ENCODE results near the gene RAB18. TPM values are rescaled to one million over a fixed set of nuclear protein-coding genes. Genes with fewer than 3 reads are reported as not detected.

Gene RAB18
- total and polyA plus RNA-seq, 11 donors = 28.4 to 145 (median 125) TPM

GRCh38 chr10:27482984-27483956 lies 20.8 kb upstream of the RAB18 start:
- Histone ChIP-seq H3K9me3 (peaks cover 0 to 8% (median 0%) of the 10 kb centered on the region in 12 donors), H3K27me3 (peaks cover 0 to 26% (median 5%) of the 10 kb centered on the region in 9 donors), H3K27ac (no peak overlapping the region), H3K4me3 (no peak overlapping the region), H3K36me3 (no peaks in the 10 kb centered on the region), H3K4me1 (peaks cover 0 to 12% (median 0%) of the 10 kb centered on the region in 12 donors)
- TF ChIP-seq CTCF (IDR thresholded peaks at IDR 0.05) = no peak
- ATAC-seq (no peak), DNase-seq (no peak)
- intact Hi-C loops (cut with DNase I) = no loop called here
- WGBS, 4 donors = 56 to 65% (median 62%) methylated on average over 10 of the region's 10 CpGs

- Histone ChIP-seq H3K27me3 (peaks cover 0 to 32% (median 5%) of the 10 kb centered on the region in 9 donors), H3K36me3 (no peaks in the 10 kb centered on the region), H3K4me3 (no peak overlapping the region), H3K27ac (peak overlapping the region in 1 of 12 donors; percentile 55), H3K4me1 (peaks cover 0 to 12% (median 0%) of the 10 kb centered on the region in 12 donors), H3K9me3 (peaks cover 0 to 3% (median 0%) of the 10 kb centered on the region in 12 donors)
- TF ChIP-seq POLR2A (IDR thresholded peaks at IDR 0.05) = no peak
- no peak for TF ChIP-seq CTCF (IDR thresholded peaks at IDR 0.05)
- ATAC-seq (no peak), DNase-seq (no peak)
- WGBS, 4 donors = 52 to 64% (median 57%) methylated on average over 2 of the region's 2 CpGs
- intact Hi-C loops (cut with DNase I) = no loop called here
Observed at GRCh38 chr10:27485368-27485767, 18.7 kb upstream of the RAB18 start.

GRCh38 chr10:27485986-27486385 lies 18.1 kb upstream of the RAB18 start:
- Histone ChIP-seq H3K4me1 (peaks cover 0 to 11% (median 0%) of the 10 kb centered on the region in 12 donors), H3K27ac (peak overlapping the region in 1 of 12 donors; percentile 55), H3K9me3 (peaks cover 0 to 8% (median 2%) of the 10 kb centered on the region in 12 donors), H3K36me3 (no peaks in the 10 kb centered on the region), H3K27me3 (peaks cover 0 to 32% (median 5%) of the 10 kb centered on the region in 9 donors), H3K4me3 (no peak overlapping the region)
- ATAC-seq (no peak), DNase-seq (no peak)
- intact Hi-C loops (cut with DNase I) = no loop called here
- WGBS, 4 donors = 43 to 83% (median 74%) methylated on average over 2 of the region's 2 CpGs
- TF ChIP-seq POLR2A (IDR thresholded peaks at IDR 0.05) (no peak), CTCF (IDR thresholded peaks at IDR 0.05) (no peak)

GRCh38 chr10:27490807-27491206 lies 13.3 kb upstream of the RAB18 start:
- Histone ChIP-seq H3K36me3 (no peaks in the 10 kb centered on the region), H3K4me3 (no peak overlapping the region), H3K27me3 (peaks cover 0 to 36% (median 4%) of the 10 kb centered on the region in 9 donors), H3K27ac (no peak overlapping the region), H3K9me3 (peaks cover 0 to 16% (median 3%) of the 10 kb centered on the region in 12 donors), H3K4me1 (no peaks in the 10 kb centered on the region)
- no peak for TF ChIP-seq CTCF (IDR thresholded peaks at IDR 0.05)
- TF ChIP-seq POLR2A (IDR thresholded peaks at IDR 0.05) = no peak
- DNase-seq = no peak
- ATAC-seq = no peak
- intact Hi-C loops (cut with DNase I) = no loop called here
- WGBS, 4 donors = 94 to 100% (median 97%) methylated on average over 1 of the region's 1 CpG
